GM12864 (cell line): ENCODE measurements around the gene AMACR.

ENCODE experiments used
- DNase-seq: peaks from one replicate; pipeline ENCODE4 v3.0.0-alpha.2; 2011; ENCODE audit warnings: low read depth
- H3K4me3 ChIP-seq: 2 replicates; pipeline ENCODE4 v1.5.1; 2011; ENCODE audit warnings: mild to moderate bottlenecking, low read depth, low read length, control low read depth
- CTCF ChIP-seq: IDR thresholded peaks from 2 replicates; pipeline ENCODE4 v1.5.1; 2011; ENCODE audit warnings: low read depth, mild to moderate bottlenecking, moderate library complexity, low read length, control low read depth, inconsistent platforms; ENCODE audit errors: missing control alignments

Gene AMACR

GRCh38 chr5:34043099-34043876 lies 35.4 kb upstream of the AMACR start, which contains the start of gene C1QTNF3:
Gene C1QTNF3, minus strand, starts transcription at chr5:34043213. Its CDS starts 88 bp downstream, at chr5:34043125.
- H3K4me3 ChIP-seq: no peak within 1 kb of the TSS
- no peak for TF ChIP-seq CTCF

GRCh38 chr5:34042321-34042720 lies 34.5 kb upstream of the AMACR start:
- no peak overlapping the region for H3K4me3 ChIP-seq
- no peak for TF ChIP-seq CTCF
- no peak for DNase-seq

More at GRCh38 chr5:34043099-34043876, 35.4 kb upstream of the AMACR start, which contains the start of gene C1QTNF3:
- no peak for DNase-seq

- no peak overlapping the region for H3K4me3 ChIP-seq
- no peak for DNase-seq
- TF ChIP-seq CTCF: no peak
These were observed 33.6 kb upstream of the AMACR start for GRCh38 chr5:34041247-34041972.

DNA sequence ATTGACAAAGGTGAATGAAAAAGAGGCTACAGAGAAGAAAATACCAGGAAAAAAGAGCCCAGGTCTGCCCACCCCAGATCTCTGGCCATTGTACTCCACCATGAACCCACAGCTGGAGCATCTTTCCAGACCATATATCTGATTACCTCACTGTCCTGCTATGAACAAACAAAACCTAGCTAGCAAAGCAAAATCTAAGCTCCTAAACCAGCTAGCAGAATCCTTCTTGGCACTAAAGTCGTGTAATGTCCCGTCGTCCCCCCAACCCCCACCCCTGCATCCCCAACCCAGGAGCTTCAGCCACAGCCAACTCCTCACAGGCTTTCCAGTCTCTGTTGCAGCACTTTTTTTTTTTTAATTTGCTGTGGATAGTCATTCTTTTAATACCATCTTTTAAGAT lies 32.6 kb upstream of the AMACR start:
- H3K4me3 ChIP-seq: no peak overlapping the region
- TF ChIP-seq CTCF: no peak
- no peak for DNase-seq

- TF ChIP-seq CTCF: no peak
- no peak overlapping the region for H3K4me3 ChIP-seq
- no peak for DNase-seq
These were observed 31.7 kb upstream of the AMACR start for GRCh38 chr5:34039398-34040157.

DNA sequence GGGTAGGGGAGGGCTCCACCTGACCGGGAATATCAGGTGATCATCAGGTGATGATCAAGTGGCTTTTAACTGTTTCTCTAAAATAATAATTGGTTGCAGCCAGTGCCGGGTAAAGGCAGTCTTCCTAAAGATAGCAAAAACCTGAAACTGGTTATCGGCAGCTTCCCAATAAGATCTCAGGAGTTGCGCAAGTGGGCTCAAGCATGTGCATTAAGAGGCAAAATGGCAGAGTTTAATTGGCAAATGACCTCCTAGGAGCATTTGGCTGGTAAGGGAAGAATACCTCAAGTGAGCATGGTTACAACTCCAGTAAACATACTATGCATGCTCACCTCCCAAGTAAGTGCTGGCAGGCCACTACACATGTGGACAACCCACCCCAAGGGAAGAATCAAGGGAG lies 31.0 kb upstream of the AMACR start:
- TF ChIP-seq CTCF: no peak
- no peak overlapping the region for H3K4me3 ChIP-seq

More for the DNA sequence above, 31.0 kb upstream of the AMACR start:
- DNase-seq: no peak
